ENCODE results near the gene ACTL8.

The ACTL8 gene

DNA sequence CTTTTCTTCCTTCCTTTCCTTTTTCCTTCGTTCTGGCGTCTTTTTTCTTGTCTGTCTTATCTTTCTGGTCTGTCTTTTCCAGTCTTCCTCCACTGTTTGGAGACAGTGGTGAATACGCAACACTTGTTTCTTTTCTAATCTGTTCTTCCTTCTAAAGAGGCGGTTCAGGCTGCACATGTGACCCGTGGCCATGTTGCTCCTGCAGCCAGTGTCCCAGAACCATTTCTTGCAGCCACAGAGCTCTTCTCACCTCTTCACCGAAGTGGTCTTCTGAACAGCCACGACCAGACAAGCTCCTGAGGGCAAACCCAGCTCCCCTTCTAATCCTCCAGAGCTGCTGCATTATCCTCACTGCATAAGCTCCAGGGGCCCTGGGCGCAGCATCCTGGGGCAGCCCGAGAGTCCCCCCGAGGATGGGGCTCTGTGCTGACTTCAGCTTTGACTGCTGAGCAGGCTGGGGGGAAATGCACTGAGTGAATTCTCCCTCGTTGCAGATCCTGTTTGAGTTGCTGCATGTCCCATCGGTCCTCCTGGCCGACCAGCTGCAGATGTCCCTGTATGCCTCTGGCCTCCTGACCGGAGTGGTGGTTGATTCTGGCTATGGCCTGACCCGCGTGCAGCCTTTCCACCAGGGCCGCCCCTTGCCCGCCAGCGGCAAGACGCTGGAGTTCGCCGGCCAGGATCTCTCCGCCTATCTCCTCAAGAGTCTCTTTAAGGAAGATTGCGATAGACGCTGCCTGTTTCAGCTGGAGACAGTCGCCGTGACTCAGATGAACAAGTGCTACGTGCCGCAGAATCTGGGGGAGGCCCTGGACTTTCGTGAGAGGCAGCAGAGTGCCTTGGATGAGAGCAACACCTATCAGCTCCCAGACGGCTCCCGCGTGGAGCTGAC, 70.4 kb downstream of the ACTL8 start:
- Mint-ChIP-seq H3K36me3 (ENCODE audit: low read depth) (no peaks in the 10 kb centered on the region), H3K27me3 (ENCODE audit: low read depth) (no peaks in the 10 kb centered on the region), H3K4me1 (ENCODE audit: low read depth) (no peaks in the 10 kb centered on the region), H3K4me3 (no peak overlapping the region), H3K9me3 (no peaks in the 10 kb centered on the region), H3K27ac (no peak overlapping the region)

DNA sequence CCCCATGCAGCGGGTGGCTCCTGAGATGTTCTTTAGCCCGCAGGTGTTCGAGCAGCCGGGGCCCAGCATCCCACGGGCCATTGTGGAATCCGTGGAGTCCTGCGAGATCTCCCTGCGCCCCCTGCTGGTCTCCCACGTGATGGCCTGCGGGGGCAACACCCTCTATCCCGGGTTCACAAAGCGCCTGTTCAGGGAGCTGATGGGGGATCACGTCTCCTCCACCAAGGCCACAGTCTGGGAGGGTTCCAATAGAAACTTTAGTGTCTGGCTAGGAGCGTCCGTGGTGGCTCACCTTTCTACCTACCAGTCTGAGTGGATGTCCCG, 71.0 kb downstream of the ACTL8 start:
- H3K4me1 Mint-ChIP-seq (ENCODE audit: low read depth), result no peaks in the 10 kb centered on the region
- H3K36me3 Mint-ChIP-seq (ENCODE audit: low read depth), result no peaks in the 10 kb centered on the region
- no peaks in the 10 kb centered on the region for H3K27me3 Mint-ChIP-seq (ENCODE audit: low read depth)
- no peak overlapping the region for H3K4me3 Mint-ChIP-seq
- no peaks in the 10 kb centered on the region for H3K9me3 Mint-ChIP-seq
- H3K27ac Mint-ChIP-seq, result no peak overlapping the region

DNA sequence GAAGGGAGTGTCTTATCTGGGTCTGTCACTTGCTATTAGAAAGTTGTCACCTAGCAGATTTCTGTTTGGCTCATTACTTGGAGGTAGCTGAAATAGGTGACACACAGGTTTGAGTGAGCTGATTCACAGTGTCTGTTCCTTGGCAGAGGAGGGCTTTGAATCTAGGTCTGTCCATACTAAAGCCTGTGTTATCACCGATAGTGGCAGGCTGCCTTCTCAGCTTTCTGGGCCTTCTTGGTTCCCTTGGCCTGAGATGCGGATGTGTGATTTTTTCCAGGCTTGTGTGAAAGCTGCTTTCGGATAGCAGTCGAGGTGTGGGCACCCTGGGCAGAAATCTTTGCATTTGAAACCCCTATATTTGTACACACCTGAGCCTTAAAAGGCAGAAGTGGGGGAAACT, 73.9 kb downstream of the ACTL8 start:
- Mint-ChIP-seq H3K36me3 (ENCODE audit: low read depth) (no peaks in the 10 kb centered on the region), H3K4me3 (no peak overlapping the region), H3K27ac (no peak overlapping the region), H3K27me3 (ENCODE audit: low read depth) (no peaks in the 10 kb centered on the region), H3K4me1 (ENCODE audit: low read depth) (no peaks in the 10 kb centered on the region), H3K9me3 (no peaks in the 10 kb centered on the region)

DNA sequence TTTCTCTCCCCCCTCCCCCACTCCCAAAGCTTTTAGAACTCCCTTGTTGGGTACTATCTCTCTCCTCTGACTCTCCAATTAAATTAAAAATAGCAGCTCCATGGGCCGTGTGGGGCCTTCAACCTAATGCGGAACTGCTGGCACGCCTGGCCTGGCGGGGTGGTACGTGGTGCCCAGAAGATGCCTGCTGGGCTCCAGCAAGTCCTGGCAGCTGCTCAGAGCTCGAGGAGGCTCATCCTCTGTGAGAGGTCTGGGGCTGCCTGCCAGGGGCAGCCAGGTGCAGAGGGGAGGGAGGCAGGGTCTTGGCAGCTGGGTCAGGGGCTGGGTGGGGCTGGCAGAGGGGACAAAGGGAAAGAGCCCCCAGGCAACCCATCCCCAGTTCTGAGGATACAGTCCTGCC, 74.4 kb downstream of the ACTL8 start:
- Mint-ChIP-seq H3K9me3 (no peaks in the 10 kb centered on the region), H3K4me3 (no peak overlapping the region), H3K27ac (no peak overlapping the region), H3K27me3 (ENCODE audit: low read depth) (no peaks in the 10 kb centered on the region), H3K36me3 (ENCODE audit: low read depth) (no peaks in the 10 kb centered on the region), H3K4me1 (ENCODE audit: low read depth) (no peaks in the 10 kb centered on the region)

DNA sequence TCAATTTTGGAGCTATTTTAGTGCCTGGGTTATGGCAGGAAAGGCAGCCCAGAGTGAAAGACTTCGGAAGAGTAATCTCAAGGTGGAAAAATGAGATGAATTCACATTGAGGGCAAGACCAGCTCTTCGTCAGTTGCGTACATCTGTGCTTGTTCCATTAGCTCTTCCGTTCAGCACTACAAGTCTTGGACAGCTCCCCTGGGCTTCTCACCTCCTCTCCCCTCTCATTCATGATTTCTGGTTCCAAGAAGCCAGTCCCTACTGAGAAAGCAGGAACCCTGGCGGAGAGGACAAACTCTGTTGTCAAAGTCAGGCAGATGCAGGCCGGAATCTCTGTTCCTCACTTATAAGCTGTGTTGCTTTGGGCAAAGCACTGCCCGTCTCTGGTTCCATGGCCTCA, 76.5 kb downstream of the ACTL8 start:
- no peaks in the 10 kb centered on the region for H3K36me3 Mint-ChIP-seq (ENCODE audit: low read depth)
- no peaks in the 10 kb centered on the region for H3K9me3 Mint-ChIP-seq
- no peaks in the 10 kb centered on the region for H3K27me3 Mint-ChIP-seq (ENCODE audit: low read depth)
- no peak overlapping the region for H3K27ac Mint-ChIP-seq
- H3K4me1 Mint-ChIP-seq (ENCODE audit: low read depth), result no peaks in the 10 kb centered on the region
- H3K4me3 Mint-ChIP-seq, result no peak overlapping the region

DNA sequence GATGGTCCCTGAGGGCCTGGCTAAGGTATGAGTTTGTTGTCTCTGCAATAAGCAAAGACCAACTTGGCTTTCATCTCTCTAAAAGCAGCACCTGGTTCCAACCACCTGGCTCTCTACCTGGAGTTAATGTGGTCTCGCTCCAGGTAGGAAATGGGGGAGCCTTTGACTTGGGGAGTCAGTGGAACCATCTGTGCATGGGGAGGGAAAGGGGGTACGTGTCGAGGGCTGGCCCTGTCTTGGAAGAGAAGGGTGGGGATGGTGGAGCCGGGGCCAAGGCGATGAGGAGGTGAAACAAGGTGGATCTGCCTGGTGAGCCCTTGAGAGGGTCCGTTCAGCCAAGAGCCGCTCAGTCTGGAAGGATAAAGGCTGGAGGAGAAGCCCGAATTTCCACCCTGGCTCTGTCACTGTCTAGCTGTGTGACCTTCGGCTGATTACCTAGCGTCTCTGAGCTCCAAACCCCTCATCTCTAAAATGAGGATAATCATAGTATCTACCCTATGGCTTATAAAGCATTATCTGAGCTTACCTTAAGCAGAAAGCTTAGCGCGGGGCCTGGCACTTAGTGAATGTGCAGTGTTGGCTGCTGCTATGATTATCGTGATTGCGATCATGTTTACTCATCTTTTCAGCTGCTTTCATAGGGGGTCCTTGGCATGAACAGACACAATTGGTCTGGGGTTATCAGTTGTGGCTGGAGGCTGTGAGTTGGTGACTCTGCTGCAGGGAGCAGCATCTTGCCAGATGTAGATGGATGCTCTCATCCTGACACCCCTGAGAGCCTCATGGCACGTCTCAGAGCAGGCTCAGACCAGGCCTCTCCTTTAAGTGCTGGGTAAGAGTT, 78.7 kb downstream of the ACTL8 start:
- no peaks in the 10 kb centered on the region for H3K36me3 Mint-ChIP-seq (ENCODE audit: low read depth)
- H3K4me3 Mint-ChIP-seq, result no peak overlapping the region
- H3K27me3 Mint-ChIP-seq (ENCODE audit: low read depth), result no peaks in the 10 kb centered on the region
- H3K4me1 Mint-ChIP-seq (ENCODE audit: low read depth), result no peaks in the 10 kb centered on the region
- H3K9me3 Mint-ChIP-seq, result no peaks in the 10 kb centered on the region
- no peak overlapping the region for H3K27ac Mint-ChIP-seq

DNA sequence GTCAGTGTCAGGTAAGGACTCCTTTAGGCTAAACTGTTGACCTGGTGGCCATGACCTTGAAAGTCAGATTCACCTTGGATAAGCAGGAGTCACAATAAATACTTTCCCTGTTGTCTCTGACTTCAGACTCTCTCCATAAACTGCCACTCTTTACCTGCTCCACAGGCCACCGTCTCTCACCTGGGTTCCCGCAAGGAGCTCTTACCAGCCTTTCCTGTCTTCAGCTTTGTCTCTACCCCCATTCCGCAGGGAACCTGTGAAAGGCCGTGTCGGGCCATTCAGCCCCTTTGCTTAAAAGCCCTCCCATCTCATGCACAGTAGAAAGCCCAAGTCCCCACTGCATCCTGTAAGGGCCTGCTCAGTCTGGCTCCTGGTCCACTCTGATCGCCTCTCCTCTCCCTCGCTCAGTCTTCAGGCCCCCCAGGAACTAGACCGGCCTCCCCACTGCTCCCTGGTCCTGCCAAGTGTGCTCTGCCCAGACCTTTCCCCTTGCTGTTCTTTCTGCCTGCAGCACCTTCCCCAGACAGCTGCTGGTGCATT, 79.5 kb downstream of the ACTL8 start:
- Mint-ChIP-seq H3K4me3 (no peak overlapping the region), H3K27ac (no peak overlapping the region), H3K27me3 (ENCODE audit: low read depth) (no peaks in the 10 kb centered on the region)

DNA sequence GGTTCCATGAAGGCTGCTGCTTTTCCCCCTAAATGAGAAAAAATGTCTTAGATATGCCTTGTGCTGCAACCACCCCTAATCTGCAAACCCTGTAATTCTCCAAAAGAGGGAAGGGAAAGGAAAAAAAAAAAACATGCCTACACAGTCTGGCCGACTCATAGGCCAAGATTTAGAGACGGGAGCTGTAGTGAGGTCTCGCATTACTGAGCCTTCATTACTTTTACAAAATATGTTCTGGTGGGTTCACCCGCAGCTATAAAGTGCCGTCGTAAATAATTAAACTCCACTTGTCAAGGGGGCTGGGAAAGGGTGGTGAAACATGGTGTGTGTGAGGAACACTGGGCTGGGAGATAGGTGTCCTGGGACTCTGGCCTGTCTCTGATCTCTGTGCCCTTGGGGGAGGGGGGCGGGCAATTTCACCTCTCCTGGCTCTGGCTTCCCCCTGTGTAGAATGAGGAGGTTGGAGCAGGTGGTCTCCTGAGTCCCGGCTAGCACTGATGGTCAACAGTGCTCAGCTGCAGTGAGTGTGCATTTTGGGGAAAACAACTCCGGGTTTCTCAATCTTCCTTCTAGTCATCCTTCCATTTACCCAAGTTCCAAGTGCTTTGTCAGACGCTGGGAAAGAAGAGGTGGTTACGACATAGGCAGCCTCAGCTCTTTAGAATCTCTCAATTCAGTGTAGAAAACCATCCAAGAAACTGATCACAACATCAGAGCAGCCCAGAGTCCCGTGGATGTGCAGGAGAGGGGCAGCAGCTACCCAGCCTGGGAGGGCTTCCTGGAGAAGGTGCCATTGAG, 82.3 kb downstream of the ACTL8 start:
- Mint-ChIP-seq H3K27ac (no peak overlapping the region), H3K27me3 (ENCODE audit: low read depth) (no peaks in the 10 kb centered on the region), H3K4me3 (no peak overlapping the region), H3K4me1 (ENCODE audit: low read depth) (no peaks in the 10 kb centered on the region), H3K9me3 (no peaks in the 10 kb centered on the region), H3K36me3 (ENCODE audit: low read depth) (no peaks in the 10 kb centered on the region)

More for the DNA sequence above, 79.5 kb downstream of the ACTL8 start:
- Mint-ChIP-seq H3K4me1 (ENCODE audit: low read depth) (no peaks in the 10 kb centered on the region), H3K9me3 (no peaks in the 10 kb centered on the region), H3K36me3 (ENCODE audit: low read depth) (no peaks in the 10 kb centered on the region)

DNA sequence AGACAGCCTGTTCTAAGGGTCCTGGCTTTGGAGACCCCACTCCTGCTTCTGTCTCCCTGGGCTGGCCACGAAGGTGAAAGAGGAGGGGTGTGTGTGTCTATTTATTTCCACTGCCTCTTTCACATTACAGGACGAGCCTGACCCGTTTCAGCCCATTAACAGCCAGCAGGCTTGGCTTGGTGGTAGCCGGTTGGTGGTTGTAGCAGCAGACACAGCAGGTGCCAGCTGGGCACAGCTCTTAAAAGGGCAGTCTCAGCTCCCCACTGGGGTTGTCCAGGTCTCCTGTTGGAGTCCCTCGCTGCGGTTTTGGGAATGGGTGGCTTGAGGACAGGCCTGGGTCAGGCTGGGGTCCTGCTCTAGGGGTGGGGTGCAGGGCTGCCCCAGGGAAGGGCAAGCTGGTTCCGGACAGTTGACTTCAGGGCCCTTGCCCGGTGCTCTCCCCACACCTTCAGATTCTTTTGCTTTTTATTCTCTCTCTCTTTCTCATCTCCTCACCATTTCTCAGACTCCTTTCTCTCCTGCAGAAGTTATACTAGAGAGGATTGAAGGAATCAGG, 84.6 kb downstream of the ACTL8 start:
- Mint-ChIP-seq H3K27me3 (ENCODE audit: low read depth) (no peaks in the 10 kb centered on the region), H3K9me3 (no peaks in the 10 kb centered on the region), H3K4me3 (no peak overlapping the region), H3K36me3 (ENCODE audit: low read depth) (no peaks in the 10 kb centered on the region), H3K4me1 (ENCODE audit: low read depth) (no peaks in the 10 kb centered on the region), H3K27ac (no peak overlapping the region)

DNA sequence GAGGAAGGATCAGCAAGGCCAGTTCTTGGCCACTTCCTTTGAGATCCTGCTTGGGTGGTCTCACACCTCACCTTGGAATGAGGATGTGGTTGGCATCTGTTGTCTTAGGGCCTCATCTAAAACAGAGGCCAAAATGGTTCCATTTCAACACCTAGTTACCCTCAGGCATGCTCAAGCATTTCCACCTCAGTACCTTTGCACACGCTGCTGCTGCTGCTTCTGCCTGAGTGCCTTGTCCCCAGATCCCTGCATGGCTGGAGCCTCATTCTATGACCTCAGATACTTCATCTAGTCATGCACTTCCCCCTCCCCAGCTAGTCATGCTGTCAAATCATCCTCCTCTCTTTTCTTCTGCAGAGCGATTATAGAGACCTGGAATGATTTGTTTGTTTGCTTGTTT, 86.8 kb downstream of the ACTL8 start:
- Mint-ChIP-seq H3K9me3 (no peaks in the 10 kb centered on the region), H3K36me3 (ENCODE audit: low read depth) (no peaks in the 10 kb centered on the region), H3K27me3 (ENCODE audit: low read depth) (no peaks in the 10 kb centered on the region), H3K27ac (no peak overlapping the region), H3K4me3 (no peak overlapping the region), H3K4me1 (ENCODE audit: low read depth) (no peaks in the 10 kb centered on the region)

DNA sequence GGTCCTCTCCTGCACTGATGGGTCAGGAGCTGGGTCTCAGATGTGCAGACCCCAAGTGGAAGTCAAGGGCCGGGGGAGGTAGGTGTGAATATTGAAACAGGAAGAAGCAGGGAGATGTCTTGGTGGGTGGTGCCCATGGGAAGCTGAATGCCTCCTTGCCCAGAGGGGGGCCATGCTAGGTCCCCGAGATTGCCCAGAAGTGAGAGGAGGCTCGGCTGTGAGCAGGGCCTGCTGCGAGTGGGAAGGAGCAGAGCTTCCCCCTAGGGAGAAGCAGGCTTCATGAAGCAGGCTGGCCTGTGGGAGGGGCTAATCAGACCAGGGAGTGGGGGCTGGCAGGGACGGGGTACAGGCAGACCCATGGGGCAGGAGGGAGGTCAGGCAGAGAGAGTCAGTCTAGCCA, 87.6 kb downstream of the ACTL8 start:
- Mint-ChIP-seq H3K4me1 (ENCODE audit: low read depth) (no peaks in the 10 kb centered on the region), H3K27ac (no peak overlapping the region), H3K9me3 (no peaks in the 10 kb centered on the region), H3K27me3 (ENCODE audit: low read depth) (no peaks in the 10 kb centered on the region), H3K36me3 (ENCODE audit: low read depth) (no peaks in the 10 kb centered on the region), H3K4me3 (no peak overlapping the region)

DNA sequence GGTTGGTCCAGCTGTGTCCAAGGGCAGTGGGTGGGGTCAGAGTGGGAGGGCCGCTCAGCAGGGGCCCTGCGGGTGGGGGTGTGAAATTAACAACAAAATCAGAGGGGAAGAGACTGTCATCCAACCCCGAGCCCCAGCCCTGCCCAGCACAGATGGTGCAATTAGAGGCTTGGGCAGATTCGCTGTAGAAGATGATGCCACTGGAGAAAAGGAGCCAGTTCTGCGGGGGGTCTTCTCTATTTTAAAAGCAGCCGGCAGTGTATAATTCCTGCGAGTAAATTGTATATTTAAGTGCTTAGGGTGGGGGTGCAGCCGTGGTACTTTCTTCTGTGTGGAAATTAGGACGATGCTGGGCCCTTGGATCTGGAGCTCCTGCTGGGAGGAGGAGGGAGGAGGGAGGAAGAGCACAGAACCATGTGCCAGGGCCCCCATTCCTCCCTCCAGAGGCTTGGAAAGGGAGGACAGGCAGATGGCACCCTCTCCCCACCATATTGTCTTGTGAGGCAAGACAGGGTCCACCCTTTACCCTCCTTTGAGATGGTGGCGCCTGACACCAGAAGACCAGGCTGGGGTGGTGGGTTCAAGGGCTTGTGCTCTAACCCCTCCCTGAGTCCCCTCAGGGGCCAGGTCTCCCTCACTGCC, 89.2 kb downstream of the ACTL8 start:
- H3K36me3 Mint-ChIP-seq (ENCODE audit: low read depth), result no peaks in the 10 kb centered on the region
- H3K27ac Mint-ChIP-seq, result no peak overlapping the region
- no peaks in the 10 kb centered on the region for H3K9me3 Mint-ChIP-seq
- no peaks in the 10 kb centered on the region for H3K4me1 Mint-ChIP-seq (ENCODE audit: low read depth)
- no peaks in the 10 kb centered on the region for H3K27me3 Mint-ChIP-seq (ENCODE audit: low read depth)
- H3K4me3 Mint-ChIP-seq, result no peak overlapping the region

DNA sequence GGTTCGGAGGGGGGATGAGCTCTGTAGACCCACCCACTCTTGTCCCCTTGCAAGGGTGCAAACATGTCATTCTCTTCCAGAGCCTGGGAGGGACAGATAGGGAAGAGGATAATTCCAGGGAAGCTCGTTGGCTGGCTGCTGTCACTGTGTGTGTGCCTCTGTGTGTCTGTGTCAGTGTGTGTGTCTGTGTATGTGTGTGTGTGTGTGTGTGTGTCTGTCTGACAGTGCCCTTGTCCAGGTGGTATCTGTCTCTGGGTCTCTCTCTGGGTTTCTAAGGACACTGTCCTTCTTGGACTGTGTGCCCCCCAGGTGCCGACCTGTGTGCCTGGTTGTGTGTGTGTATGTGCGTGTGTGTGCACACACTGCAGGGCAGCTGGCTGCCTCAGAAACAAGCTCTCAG, 90.5 kb downstream of the ACTL8 start:
- H3K36me3 Mint-ChIP-seq (ENCODE audit: low read depth), result no peaks in the 10 kb centered on the region
- no peak overlapping the region for H3K27ac Mint-ChIP-seq
- H3K27me3 Mint-ChIP-seq (ENCODE audit: low read depth), result no peaks in the 10 kb centered on the region
- H3K9me3 Mint-ChIP-seq, result no peaks in the 10 kb centered on the region
- no peak overlapping the region for H3K4me3 Mint-ChIP-seq
- H3K4me1 Mint-ChIP-seq (ENCODE audit: low read depth), result no peaks in the 10 kb centered on the region

DNA sequence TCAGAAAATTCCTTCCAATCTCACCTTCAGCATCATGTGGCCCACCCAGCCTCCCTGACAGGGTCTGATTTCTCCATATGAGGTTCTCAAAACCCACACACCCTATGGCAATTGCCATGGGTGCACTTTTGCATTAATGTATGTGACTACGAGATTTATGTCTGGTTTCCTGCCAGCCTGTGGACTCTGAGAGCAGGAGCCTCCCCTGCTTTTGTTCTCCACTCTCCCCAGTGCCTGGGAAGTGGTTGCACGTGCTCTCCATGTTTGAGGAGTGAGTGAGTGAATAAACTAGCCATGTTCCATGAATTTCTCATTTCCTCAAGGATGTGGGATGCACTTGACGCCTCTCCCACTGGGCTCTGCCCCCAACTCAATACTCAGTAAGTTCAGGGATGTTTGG, 91.2 kb downstream of the ACTL8 start:
- Mint-ChIP-seq H3K27ac (no peak overlapping the region), H3K4me1 (ENCODE audit: low read depth) (no peaks in the 10 kb centered on the region), H3K27me3 (ENCODE audit: low read depth) (no peaks in the 10 kb centered on the region), H3K36me3 (ENCODE audit: low read depth) (no peaks in the 10 kb centered on the region), H3K9me3 (no peaks in the 10 kb centered on the region), H3K4me3 (no peak overlapping the region)
